Thyroid gland (tissue), 4 donors: Measurements from ENCODE around the gene CSAD. TPM values are rescaled to one million over a fixed set of nuclear protein-coding genes. Genes with fewer than 3 reads are reported as not detected.
"Not testable (repeated sequence)": the region's sequence is repeated elsewhere in the genome, so short reads cannot be mapped to it uniquely, and the experiment has no call there.

Source experiments
- DNase-seq, 2 donors: peaks; one replicate each; pipeline ENCODE4 v3.0.0-alpha.2; 2019
- H3K27ac ChIP-seq, 3 donors: fragments of 200-600 bp; sonication (generic); 1 replicate in 2 of 3; 2 replicates in 1 of 3; pipeline ENCODE4 v1.5.1; 2016 to 2019; ENCODE audit warnings: mild to moderate bottlenecking in 1 of 3, moderate library complexity in 1 of 3
- H3K27me3 ChIP-seq: fragments of 200-600 bp; sonication (generic); one replicate; pipeline ENCODE4 v1.5.1; 2019
- H3K36me3 ChIP-seq, 2 donors: fragments of 200-600 bp; sonication (generic); one replicate each; pipeline ENCODE4 v1.5.1; 2016 to 2019
- H3K4me1 ChIP-seq, 2 donors: fragments of 200-600 bp; sonication (generic); one replicate each; pipeline ENCODE4 v1.5.1; 2017 to 2019
- H3K4me3 ChIP-seq, 3 donors: fragments of 200-600 bp; sonication (generic); replicated peaks in 1 of 3; 1 replicate in 2 of 3; 2 replicates in 1 of 3; pipeline ENCODE4 v1.5.1; 2016; ENCODE audit warnings: mild to moderate bottlenecking in 1 of 3
- H3K9me3 ChIP-seq: fragments of 200-600 bp; sonication (generic); one replicate; pipeline ENCODE4 v1.5.1; 2017
- POLR2A ChIP-seq, 2 donors: fragments of 450-650 bp; IDR thresholded peaks; one replicate each; pipeline ENCODE4 v1.6.1; 2017; ENCODE audit warnings: antibody characterized with exemption in 2 of 2, mild to moderate bottlenecking in 2 of 2, moderate library complexity in 1 of 2
- WGBS, 2 donors: methylation state at CpG; one replicate each; pipeline ENCODE4 v1.1.5; 2017; 5-methylcytosine and 5-hydroxymethylcytosine counted together
- intact Hi-C: fragments of 100-400 bp; cut with DNase I; formaldehyde crosslinking; loops from one replicate; pipeline ENCODE4 v1.15.1; 2023
- total RNA-seq, 4 donors: library from RNA; depleted of rRNA; stranded (reverse); fragments of >200 nt; gene quantifications; one replicate each; pipeline ENCODE4 v1.2.3, GENCODE V29; 2016
- TF ChIP-seq, protein P1 (sequence below), 6 experiments: fragments of 200-600 bp in 3 of 6; fragments of 450-650 bp in 3 of 6; sonication (generic) in 3 of 6; IDR thresholded peaks; one replicate each; pipeline ENCODE4 v1.5.1; 2016 to 2019; ENCODE audit warnings: antibody characterized with exemption in 6 of 6, mild to moderate bottlenecking in 2 of 6, inconsistent platforms in 1 of 6, moderate library complexity in 1 of 6

Gene CSAD
- total RNA-seq, 4 donors from 2014 or later, result 20.6 to 39.7 (median 25.2) TPM

DNA sequence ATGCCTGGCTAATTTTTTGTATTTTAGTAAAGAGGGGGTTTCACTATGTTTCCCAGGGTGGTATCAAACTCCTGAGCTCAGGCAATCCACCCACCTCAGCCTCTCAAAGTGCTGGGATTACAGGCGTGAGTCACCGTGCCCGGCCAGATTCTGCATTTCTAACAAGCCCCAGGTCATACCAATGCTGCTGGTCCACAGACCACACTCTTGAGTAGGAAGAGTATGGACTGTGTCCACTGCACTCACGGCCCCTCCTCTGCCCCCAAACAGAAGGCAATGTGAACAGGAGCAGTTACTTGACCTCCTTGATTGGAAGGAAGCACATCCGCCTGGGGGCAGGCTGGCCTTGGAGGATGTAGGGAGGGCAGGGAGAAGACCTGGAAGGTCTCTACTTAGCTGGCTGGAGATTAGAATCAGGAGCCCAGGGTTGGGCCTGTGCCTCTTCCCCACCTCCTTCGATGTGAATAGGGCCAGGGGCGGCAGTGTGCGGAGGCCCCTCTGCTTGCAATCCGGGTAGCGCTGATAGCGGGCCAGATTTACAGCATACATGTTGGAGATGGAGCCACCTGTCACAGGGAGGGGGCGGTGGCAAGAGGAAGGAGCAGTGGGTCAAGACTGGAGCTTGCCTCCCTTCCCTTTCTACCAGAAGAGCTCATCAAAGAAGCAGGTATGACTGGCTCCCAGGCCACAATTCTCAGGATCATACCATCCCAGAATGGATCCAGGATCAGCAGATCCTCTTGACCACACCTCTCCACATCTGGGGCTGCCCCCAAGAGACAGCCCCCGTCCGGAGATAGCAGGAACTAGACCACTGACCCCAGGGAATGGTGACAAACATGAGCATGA is 9.6 kb downstream of the CSAD start:
- WGBS, 2 donors, result 88 to 90% methylated on average over 13 to 14 of the region's 14 CpGs
- DNase-seq, result no peak
- Histone ChIP-seq H3K27ac (no peak overlapping the region), H3K36me3 (peaks cover 0 to 4% of the 10 kb centered on the region in 2 donors), H3K27me3 (no peaks in the 10 kb centered on the region), H3K9me3 (no peaks in the 10 kb centered on the region), H3K4me1 (no peaks in the 10 kb centered on the region), H3K4me3 (no peak overlapping the region)
- intact Hi-C loops, result no loop called here
- no peak for TF ChIP-seq POLR2A (IDR thresholded peaks at IDR 0.05)
- TF ChIP-seq, protein P1, sequence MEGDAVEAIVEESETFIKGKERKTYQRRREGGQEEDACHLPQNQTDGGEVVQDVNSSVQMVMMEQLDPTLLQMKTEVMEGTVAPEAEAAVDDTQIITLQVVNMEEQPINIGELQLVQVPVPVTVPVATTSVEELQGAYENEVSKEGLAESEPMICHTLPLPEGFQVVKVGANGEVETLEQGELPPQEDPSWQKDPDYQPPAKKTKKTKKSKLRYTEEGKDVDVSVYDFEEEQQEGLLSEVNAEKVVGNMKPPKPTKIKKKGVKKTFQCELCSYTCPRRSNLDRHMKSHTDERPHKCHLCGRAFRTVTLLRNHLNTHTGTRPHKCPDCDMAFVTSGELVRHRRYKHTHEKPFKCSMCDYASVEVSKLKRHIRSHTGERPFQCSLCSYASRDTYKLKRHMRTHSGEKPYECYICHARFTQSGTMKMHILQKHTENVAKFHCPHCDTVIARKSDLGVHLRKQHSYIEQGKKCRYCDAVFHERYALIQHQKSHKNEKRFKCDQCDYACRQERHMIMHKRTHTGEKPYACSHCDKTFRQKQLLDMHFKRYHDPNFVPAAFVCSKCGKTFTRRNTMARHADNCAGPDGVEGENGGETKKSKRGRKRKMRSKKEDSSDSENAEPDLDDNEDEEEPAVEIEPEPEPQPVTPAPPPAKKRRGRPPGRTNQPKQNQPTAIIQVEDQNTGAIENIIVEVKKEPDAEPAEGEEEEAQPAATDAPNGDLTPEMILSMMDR (IDR thresholded peaks at IDR 0.05), result no peak

DNA sequence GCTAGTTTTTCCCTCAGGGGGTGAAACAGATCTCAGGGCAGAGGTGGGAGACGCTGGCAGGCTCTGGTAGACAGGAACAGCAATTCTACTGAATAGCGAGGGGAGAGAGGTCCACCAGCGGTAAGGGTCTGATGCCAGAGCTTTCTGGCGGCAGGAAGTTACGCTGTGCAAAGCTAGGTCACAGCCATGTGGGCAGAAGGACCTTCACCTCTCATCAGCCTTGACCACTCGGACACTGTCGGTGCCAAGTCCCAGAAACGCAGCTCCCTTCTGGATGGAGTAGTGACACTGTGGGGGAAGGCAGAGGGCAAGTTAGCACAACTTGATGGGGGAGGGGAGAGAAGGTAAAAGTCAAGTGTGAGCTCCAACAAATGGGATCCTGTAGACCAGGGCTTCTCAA is 10.5 kb downstream of the CSAD start:
- intact Hi-C loops, result no loop called here
- TF ChIP-seq POLR2A (IDR thresholded peaks at IDR 0.05), result no peak
- TF ChIP-seq, protein P1 (IDR thresholded peaks at IDR 0.05), result no peak

DNA sequence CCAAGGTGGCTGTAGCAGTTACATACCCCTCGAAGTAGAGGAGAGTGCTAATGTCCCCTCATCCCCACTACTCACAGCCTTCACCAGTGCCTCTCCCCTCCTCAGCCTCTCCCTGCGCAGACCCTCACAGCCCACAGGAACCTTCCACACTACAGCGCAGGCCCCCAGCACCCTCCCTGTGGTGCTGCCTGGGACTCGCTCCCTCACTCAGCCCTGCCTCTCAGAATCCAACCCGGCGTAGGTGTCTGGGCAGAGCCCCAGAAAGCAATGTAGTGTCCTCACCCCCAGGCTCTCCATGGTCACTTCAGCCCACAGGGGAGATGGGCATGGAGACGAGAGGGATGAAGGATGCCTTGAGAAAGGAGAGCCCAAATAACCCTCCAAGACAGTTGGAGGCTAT is 11.1 kb downstream of the CSAD start:
- intact Hi-C loops, result no loop called here
- 93 to 96% methylated on average over 7 of the region's 7 CpGs for WGBS, 2 donors
- TF ChIP-seq POLR2A (IDR thresholded peaks at IDR 0.05), result no peak
- TF ChIP-seq, protein P1 (IDR thresholded peaks at IDR 0.05), result no peak

More for the DNA sequence above, 10.5 kb downstream of the CSAD start:
- Histone ChIP-seq H3K4me1 (no peaks in the 10 kb centered on the region), H3K36me3 (peaks cover 0 to 4% of the 10 kb centered on the region in 2 donors), H3K27ac (no peak overlapping the region), H3K27me3 (no peaks in the 10 kb centered on the region), H3K9me3 (no peaks in the 10 kb centered on the region), H3K4me3 (no peak overlapping the region)
- WGBS, 2 donors, result 91 to 94% methylated on average over 7 to 8 of the region's 8 CpGs
- DNase-seq, result no peak

DNA sequence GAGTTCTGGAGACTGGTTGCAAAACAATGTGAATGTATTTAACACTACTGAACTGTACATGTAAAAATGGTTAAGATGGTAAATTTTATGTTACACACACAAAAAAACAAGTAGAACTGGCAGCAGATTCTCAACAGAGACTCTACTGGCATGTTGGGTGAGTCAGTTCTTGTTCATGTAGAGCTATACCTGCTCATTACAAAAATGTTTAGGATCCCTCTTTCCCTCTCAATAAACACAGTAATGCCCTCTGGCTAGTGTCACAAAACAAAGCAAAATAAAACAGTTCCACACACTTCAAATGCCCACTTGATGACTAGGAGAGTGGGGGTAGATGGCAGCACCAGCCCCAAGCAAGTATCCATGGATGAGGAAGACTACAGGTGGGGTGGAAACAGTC is 13.9 kb downstream of the CSAD start:
- no peak for DNase-seq
- no peak for TF ChIP-seq POLR2A (IDR thresholded peaks at IDR 0.05)
- TF ChIP-seq, protein P1 (IDR thresholded peaks at IDR 0.05), result no peak
- Histone ChIP-seq H3K4me1 (no peaks in the 10 kb centered on the region), H3K4me3 (no peak overlapping the region), H3K27me3 (no peaks in the 10 kb centered on the region), H3K27ac (no peak overlapping the region), H3K9me3 (no peaks in the 10 kb centered on the region), H3K36me3 (no peaks in the 10 kb centered on the region)
- intact Hi-C loops, result no loop called here

More for the DNA sequence above, 11.1 kb downstream of the CSAD start:
- Histone ChIP-seq H3K27me3 (no peaks in the 10 kb centered on the region), H3K4me3 (no peak overlapping the region), H3K36me3 (peaks cover 0 to 4% of the 10 kb centered on the region in 2 donors), H3K27ac (no peak overlapping the region), H3K9me3 (no peaks in the 10 kb centered on the region), H3K4me1 (no peaks in the 10 kb centered on the region)
- no peak for DNase-seq

DNA sequence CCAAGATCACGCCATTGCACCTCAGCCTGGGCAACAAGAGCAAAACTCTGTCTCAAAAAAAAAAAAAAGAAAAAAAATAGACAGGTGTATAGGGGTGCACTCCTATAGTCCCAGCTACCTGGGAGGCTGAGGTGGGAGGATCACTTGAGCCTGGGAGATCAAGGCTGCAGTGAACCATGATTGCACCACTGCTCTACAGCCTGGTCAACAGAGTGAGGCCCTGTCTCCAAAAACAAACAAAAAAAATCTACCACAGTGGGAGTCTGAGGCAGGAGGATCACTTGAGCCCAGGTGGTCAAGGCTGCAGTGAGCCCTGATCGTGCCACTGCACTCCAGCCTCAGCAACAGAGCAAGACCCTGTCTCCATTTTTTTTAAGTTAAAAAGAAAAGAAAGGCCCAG is 17.7 kb downstream of the CSAD start:
- WGBS, 2 donors, result 100% methylated on average over 2 of the region's 2 CpGs
- not testable (repeated sequence) for H3K27me3 ChIP-seq, H3K9me3 ChIP-seq, DNase-seq, H3K27ac ChIP-seq, H3K4me3 ChIP-seq, H3K36me3 ChIP-seq, H3K4me1 ChIP-seq
- intact Hi-C loops, result loop anchor here (5.0 kb wide), 1 partner anchor 34 kb away; no protein-coding TSS in a partner anchor
